Non-pigmented ciliary epithelial cell (primary cell): ENCODE measurements around the gene TSC22D4.
A peak's percentile ranks its signal among the peaks of the same experiment; 100 is the strongest.

Experiments
- DNase-seq: peaks from one replicate; pipeline ENCODE4 v3.0.0-alpha.2; 2010; ENCODE audit warnings: low read depth

The TSC22D4 gene

DNA sequence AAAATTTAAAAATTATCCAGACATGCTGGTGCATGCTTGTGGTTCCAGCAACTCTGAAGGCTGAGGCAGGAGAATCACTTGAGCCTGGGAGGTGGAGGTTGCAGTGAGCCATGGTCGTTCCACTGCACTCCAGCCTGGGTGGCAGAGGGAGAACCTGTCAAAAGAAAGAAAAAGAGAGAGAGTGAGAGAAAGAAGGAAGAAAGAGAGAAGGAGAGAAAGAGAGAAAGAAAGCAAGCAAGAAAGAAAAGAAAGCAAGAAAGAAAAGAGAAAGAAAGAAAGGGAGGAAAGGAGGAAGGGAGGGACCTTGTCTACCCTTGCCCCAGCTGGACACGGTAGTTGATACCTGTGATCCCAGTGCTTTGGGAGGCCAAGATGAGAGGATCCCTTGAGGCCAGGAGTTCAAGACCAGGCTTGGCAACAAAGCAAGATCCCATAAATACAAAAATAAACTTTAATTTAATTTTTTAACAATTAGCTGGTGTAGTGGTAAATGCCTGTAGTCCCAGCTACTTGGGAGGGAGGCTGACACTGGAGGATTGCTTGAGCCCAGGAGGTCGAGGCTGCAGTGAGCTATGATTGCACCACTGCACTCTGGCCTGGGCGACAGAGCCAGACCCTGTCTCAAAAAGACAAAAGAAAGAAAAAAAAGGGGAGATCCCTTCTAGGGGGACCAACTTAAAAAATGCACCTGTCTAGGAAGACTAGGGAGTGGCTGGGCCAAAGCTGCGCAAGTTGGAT is 13.9 kb upstream of the TSC22D4 start:
- no peak for DNase-seq

- no peak for DNase-seq
Measured at GRCh38 chr7:100491192-100491578, 12.2 kb upstream of the TSC22D4 start.

DNA sequence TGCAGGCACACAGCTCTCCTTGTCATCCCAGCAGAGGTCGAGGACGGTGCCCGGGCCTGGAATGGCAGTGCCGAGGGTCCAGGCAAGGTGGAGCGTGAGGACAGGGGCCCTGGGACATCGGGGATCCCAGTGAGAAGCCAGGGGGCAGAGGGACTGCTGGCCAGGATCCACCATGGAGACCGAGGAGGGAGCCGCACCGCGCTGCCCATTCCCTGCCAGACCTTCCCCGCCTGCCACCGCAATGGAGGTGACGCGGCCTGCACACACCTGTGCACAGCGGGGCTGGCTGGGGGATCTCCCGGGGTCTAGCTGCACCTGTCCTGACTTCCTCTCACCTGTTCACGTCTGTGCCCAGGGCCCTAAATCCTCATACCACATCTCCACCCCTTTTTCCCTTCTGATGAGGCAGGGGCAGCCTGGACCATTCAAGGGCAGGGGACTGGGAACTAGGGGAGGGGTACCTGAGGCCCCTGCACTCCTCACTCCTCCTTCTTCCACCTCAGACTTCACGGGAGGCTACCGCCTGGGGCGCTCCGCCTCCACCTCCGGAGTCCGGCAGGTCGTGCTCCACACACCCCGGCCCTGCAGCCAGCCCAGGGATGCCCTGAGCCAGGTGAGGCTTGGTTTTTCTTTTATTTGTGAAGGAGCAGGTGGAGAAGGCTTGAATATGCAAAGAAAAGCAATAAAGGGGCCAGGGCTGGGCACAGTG is 11.6 kb upstream of the TSC22D4 start:
- DNase-seq, result no peak

DNA sequence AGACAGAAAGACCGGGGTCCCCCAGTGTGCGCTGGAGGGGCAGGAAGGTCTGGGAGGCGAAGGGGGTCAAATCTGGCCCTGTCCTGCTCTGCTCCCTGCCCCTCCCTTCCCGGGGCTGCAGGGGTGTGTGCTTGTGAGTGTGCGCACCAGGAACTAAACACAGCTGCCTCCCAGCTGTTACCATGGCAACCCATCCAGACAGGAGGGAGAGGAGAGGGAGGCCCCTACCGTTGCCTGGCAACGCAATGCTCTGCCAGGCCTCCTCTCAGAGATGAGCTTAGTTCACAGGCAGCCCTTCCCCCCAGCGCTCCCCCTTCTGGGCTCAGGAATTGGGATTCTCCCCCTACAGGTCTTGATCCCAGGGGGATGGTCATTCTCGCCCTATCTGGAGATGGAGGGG is 10.8 kb upstream of the TSC22D4 start:
- DNase-seq, result peak; percentile 81

GRCh38 chr7:100489121-100489520 is 10.1 kb upstream of the TSC22D4 start:
- DNase-seq, result no peak

DNA sequence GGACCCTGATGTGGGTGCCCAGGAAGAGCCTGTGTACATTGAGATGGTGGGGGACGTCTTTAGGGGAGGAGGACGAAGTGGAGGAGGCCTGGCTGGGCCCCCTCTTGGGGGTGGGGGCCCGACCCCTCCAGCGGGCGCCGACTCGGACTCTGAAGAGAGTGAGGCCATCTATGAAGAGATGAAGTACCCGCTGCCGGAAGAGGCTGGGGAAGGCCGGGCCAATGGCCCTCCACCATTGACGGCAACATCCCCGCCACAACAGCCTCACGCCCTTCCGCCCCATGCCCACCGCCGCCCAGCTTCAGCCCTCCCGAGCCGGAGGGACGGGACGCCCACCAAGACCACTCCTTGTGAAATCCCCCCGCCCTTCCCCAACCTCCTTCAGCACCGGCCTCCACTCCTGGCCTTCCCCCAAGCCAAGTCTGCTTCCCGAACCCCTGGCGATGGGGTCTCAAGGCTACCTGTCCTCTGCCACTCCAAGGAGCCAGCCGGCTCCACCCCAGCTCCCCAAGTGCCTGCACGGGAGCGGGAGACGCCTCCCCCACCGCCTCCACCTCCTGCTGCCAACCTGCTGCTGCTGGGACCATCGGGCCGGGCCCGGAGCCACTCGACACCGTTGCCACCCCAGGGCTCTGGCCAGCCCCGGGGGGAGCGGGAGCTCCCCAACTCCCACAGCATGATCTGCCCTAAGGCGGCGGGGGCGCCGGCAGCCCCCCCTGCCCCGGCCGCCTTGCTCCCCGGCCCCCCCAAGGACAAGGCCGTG is 9.5 kb upstream of the TSC22D4 start:
- no peak for DNase-seq

DNA sequence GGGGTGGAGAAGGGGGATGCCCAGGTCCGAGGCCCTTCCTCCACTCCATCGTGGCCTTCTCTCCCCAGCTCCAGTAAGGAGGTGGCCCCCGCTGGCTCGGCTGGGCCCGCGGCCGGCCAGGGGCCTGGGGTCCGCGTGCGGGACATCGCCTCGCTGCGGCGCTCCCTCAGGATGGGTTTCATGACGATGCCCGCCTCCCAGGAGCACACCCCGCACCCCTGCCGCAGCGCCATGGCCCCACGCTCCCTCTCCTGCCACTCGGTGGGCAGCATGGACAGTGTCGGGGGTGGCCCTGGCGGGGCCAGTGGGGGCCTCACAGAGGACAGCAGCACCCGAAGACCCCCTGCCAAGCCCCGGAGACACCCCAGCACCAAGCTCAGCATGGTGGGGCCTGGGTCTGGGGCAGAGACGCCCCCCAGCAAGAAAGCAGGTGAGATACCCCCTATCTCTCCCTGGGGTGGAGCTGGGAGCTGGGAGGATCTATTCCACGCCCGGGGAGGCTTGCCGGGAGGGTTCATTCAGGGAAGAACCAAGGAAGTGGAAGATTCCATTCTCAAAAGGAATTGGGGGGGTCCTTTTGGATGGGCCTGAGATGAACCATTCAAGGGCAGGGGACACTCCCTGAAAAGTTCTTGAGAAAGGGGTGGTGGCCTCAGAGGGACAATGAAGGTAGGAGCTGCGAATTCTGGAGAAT is 7.9 kb upstream of the TSC22D4 start:
- no peak for DNase-seq

GRCh38 chr7:100486111-100486636 is 7.2 kb upstream of the TSC22D4 start:
- no peak for DNase-seq

- DNase-seq, result no peak
Measured at GRCh38 chr7:100485471-100485876, 6.5 kb upstream of the TSC22D4 start.

DNA sequence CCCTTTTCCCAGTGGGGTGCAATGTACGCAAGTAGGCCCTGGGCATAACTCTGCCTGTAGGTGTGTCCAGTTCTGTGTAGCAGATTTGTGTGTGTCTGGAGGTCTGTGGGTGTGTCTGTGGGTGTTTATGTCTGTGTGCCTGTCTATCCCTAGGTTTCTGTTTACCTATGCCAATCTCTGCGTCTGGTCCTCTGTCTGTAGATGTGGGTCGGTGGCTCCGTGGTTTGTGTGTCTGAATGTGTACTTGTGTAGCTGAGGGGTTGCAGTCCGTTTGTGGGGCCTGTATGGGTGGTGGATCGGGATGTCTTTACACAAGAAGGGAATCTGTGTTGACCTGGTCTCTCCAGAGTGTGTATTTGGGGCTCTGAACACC is 5.6 kb upstream of the TSC22D4 start:
- no peak for DNase-seq

DNA sequence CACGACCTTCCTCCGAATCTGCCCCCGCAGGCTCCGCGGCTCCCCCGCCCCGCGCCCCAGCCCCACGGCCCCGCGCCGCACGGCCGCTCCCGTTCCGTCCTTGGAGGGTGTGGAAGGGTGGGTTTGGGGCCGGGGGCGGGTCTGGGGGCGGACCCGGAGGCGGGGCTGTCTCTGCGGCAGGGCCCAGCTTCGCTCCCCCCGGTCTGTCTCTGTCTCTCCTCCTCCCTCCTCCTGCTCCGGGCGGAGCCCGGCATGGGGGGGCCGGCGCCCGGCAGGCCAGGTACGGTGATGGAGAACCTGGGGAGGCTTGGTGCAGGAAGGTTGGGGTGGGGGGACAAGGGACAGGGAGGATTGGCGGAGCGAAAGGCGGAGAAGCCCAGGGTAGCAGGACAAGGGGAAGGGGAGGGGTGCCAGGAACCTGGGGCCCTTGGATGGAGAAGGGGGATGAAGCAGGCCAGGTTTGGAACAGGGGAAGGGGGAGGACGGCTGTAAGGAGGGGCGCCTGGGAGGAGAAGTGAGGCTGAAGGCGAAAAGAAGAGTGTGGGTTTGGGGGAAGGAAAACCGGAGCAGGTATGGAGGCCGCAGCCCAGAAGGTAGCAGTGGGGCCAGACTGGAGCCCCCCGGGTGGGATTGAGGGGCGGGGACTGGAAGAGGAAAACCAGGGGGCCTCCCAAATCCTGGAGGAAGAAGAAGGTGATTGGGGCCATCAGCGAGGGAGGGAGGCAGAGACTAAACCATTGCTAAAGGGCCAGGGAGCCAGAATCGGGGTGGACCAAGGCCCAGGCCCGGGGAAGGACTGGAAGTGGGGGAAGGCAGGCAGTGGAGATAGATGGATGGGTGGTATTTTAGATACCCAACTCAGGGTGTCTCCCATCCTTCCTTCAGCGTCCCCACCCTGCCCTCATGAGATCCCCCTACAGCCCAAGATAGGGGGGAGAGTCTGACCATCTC is 5.0 kb upstream of the TSC22D4 start, which contains the start of gene NYAP1:
Gene NYAP1 (plus strand): TSS at position 206 of the 951 bp plus-strand sequence. CDS start 1,385 bp downstream, outside the sequence.
- DNase-seq, result no peak

DNA sequence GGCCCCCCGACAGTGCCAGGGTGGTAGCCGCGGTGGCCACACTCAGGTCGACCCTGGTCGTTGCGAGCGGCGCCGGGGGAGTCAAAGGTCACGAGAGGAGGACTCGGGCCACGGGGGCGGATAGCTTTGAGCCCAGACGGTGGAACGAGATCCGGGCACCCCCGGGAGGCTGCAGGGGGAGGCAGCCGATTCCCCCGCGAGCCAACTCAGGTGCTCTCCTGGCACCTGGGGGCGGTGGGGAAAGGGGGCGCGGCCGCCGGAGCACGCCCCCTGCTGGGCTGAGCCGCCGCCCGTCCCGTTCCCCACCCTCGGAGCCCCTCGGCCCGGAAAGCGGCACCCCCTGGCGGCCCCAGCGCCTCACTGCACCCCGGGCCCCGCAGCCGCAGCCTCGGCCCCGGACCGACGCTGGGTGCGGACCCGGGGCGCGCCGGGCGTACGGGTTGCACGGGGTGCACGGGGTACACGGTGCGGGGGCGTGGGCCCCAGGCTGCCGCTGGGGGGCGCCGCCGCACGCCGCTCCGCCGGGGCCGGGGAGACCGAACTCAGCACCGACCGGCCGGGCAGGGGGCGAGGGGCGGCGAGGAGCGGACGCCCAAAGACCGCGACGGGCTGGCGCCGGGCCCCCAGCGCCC is 4.2 kb upstream of the TSC22D4 start:
- no peak for DNase-seq

GRCh38 chr7:100482728-100483089 is 3.7 kb upstream of the TSC22D4 start:
- DNase-seq, result no peak

GRCh38 chr7:100481466-100481865 is 2.5 kb upstream of the TSC22D4 start:
- DNase-seq, result no peak

- DNase-seq, result no peak
Measured at GRCh38 chr7:100477871-100478267, 1.1 kb downstream of the TSC22D4 start.

DNA sequence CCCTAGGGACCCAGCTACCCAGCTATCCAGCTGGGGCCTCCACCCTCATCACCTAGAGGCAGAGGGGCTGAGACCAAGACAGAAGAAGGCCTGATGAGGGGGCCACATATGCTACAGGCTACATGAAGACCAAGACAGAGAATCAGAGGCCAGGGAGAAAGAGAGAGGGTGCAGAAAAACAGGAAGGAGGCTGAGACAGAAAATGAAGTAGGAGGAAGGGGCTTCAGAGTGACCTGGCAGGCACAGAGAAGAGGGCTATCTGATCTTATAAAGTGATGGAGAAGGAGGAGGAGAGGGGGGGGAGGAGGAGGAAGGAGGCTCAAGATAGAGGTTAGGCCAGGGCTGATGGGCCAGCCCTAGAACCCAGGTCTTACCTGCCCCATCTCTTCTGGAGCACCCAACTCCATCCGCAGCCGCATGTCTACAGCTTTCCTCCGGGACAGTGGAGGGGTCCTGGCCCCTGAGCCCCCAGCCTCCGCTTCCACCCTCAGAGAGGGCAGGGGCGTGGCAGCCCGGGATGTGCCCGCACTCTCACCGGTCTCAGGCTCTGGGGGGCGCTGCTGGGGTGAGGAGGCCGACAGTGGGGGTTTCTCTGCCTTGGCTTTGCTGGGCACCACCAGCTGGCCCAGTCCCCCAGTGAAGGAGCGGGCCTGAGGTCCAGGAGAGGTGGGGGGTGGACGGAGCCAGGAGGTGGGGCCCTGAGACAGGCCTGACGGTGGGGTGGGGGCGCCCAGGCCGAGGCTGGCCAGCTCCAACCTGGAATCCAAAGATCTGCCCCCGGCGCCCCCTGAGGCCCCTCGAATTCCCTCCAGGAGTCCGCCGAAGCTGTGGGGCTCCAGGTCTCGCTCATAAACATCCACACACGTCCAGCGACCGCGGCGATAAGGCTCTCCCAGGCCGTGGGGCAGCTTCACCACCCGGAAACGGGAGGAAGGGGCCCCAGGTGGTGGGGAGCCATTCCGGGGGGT is 1.8 kb downstream of the TSC22D4 start:
- DNase-seq, result no peak

DNA sequence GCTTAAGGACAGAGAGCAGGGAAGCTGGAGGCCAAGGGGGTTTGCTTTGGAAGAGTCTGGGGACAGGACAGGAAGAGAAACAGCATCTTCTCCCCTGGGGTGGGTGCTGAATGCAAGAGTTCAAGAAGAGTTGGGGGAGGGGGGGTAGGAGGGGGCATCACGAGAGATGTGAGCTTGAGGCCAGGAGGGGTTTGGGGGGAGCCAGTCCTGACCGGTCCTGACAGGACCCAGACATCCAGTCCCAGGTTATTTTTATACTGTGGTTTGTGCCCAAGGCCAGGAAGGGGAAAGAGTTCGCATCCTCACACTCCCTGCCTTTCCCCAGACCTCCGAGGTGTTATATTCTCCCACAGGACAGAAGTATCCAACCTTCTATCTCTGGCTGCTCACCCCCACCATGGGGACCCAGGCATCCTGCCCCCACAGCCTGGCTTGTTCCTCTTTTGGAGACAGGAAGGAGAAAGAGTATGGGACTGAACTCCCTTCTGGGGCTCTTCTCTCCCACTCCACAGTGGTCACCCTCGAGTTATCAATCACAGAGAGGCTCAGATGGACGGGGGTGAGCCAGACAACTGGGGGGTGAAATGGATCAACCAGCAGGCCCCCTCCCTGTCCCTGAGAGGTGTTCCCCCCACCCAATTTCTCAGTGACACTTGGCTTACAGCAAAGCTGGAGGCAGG is 2.8 kb downstream of the TSC22D4 start:
- no peak for DNase-seq

- DNase-seq, result no peak
Measured at GRCh38 chr7:100475549-100475948, 3.5 kb downstream of the TSC22D4 start.
